NCI-H1092 (cell line): Measurements from ENCODE around the gene NCKAP5.
"Not testable (repeated sequence)": the region's sequence is repeated elsewhere in the genome, so short reads cannot be mapped to it uniquely, and the experiment has no call there.

Source experiments
- DNase-seq: peaks from one replicate; lab custom pipeline; 2025; lab: John Stamatoyannopoulos, UW

The NCKAP5 gene

DNA sequence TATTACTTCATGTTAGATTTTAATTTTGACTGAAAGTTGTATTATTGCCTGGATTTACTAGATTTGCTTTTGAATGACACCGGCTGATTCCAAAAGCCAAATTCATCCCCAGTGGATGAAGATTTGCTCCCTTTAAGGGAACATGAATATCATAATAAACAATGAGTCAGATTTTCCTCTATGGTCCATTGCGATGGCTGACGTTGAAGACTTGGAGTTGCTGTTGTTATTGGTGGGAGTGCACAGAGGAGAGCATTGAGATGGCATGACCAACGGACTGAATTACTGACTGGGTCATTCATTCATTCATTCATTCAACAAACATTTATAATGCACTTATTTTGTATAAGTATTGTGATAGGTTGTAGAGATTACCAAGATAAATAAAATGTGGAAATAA, 864.9 kb downstream of the NCKAP5 start:
- DNase-seq, result no peak

DNA sequence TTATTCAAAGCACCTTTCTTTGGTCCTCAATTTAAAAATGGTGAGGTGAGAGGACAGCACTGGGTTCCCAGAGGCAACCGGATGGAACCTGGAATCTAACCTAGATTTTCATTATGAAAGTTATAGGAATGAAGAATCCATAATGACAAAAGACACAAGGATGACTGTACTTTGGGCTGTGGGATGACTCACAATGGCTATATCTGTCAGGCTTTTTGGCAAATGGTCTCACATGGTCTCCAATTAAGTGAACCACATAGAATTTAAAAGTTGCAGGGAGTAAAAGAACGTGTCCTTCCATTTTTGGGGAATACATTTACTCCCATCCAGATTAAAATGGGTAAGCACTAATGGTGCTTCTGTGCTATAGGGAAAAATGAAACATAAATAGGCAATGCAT, 866.5 kb downstream of the NCKAP5 start:
- no peak for DNase-seq

- DNase-seq, result not testable (repeated sequence)
Observed at GRCh38 chr2:132699802-132700201, 868.5 kb downstream of the NCKAP5 start.

GRCh38 chr2:132698347-132698746, 869.9 kb downstream of the NCKAP5 start:
- DNase-seq, result not testable (repeated sequence)

DNA sequence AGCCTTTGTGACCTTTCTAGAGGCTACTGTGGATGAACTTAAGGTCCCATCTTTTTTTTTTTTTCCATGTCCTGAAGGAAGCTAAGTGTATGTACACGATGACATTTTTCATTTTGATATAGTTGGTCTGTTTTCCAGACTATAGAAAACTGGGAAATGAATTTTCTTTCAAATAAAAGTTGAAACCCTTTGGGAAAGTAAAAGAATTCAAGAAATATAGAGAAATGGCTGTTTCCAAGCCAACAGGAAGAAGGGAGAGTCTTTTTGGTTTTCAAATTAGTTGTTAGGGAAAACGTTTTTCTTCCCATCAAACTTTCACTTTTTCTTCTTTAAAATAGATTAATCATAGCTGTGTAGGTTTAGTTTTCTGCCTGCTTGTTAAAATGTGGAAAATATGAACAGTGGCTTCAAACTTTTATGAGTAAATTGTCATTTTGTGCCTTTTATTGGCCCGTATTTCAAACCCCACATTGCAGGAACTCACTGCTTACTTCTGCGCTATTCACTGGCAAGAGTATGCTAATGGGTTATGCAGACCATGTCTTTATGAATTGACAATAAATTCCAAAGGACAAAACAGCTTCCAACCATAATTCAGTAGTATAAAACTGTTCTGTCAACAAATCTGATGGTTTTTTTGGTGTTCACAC, 870.6 kb downstream of the NCKAP5 start:
- no peak for DNase-seq

GRCh38 chr2:132692816-132693215, 875.4 kb downstream of the NCKAP5 start:
- no peak for DNase-seq

GRCh38 chr2:132691556-132691955, 876.7 kb downstream of the NCKAP5 start:
- no peak for DNase-seq

GRCh38 chr2:132690664-132691303, 877.5 kb downstream of the NCKAP5 start:
- DNase-seq, result no peak

DNA sequence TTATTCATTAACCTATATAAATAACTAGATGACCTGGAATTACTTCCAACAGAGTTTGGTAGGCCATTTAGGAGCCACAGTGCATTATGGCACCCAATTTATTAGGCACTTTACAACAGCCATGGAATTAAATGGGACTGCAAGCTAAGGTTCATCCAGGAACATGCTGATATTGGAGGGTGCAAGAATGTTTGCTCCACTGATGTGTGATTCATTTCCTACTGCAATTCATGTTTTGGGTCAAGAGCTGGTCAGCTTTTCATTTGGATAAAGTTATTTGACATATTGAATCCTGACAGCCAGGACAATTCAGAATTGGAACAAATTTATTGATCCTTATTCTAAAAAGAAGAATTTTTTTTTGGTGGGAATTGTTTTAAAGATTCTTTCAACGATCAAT, 886.5 kb downstream of the NCKAP5 start:
- DNase-seq, result no peak

DNA sequence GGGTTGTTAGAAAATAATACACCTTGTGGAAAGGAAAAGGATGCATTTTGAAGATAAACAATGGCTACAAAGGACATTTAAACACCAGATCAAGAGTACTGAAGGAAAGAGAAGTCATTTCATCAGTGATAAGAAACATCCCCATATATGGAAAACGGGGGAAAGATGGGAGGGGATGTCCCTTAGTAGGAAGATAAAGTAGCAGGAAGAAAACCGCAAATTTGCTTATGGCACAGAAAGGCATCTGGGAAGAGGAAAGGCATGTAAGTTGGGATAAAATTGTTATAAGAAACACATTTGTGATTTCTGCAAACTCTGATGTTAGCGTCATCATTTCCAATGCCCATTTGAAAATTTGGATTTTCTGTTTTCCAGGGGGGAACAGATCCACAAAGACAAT, 887.7 kb downstream of the NCKAP5 start:
- DNase-seq, result no peak

GRCh38 chr2:132678483-132678882, 889.8 kb downstream of the NCKAP5 start:
- no peak for DNase-seq

GRCh38 chr2:132677661-132678060, 890.6 kb downstream of the NCKAP5 start:
- DNase-seq, result no peak

DNA sequence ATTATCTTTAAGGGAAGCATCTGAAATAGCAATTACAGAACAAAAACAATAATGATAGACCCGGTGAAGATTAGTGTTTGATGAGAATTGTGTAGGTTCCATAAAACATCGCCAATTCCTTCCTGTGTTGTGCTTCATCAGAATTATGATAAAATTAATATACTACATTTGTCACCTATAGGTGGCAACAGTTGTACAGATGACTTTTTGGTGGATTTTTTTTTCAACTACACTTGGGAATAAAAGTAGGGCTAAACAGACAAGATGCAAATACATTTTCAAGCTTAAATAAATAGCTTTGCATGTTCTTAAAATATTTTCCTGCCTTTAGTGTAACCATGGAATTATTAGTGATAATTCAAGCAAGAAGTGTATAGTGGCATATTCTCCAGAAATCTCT, 891.3 kb downstream of the NCKAP5 start:
- no peak for DNase-seq

DNA sequence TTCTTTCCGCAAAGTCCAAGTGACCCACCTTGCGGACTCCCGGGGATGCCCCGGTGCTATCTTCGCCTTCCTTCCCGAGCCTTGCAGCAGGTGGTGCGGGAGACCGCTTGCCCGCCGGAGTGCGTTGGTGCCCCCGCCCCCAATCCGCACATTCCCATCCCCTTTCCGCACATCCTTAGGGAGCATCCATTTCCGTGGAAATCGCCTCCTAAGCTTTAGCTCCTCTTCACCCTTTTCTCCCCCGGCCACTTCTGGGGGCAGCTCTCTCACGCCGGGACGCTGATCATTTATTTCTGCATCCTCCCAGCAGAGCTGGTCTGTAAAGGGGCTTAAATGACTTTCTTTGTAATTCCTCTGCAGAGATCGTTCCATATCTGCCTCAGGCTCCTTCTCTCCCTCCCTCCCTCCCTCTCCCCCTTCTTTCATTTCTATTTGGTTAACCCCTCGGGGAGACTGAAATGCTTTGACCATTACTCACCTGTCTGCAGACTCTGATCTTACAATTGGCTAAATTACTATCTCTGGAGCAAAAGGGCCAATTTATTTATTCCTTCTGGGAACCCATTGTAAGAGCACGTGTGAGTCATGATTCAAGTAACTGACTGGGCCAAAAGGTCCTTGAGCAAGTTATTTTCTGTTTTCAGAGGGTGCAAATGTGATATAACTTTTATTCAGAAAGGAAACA, 897.0 kb downstream of the NCKAP5 start:
- no peak for DNase-seq

GRCh38 chr2:132670496-132671150, 897.6 kb downstream of the NCKAP5 start:
- peak; percentile 2 for DNase-seq

- peak; percentile 13 for DNase-seq
Observed at GRCh38 chr2:132669908-132670495, 898.3 kb downstream of the NCKAP5 start, which contains the start of gene LYPD1. Gene LYPD1, minus strand, starts transcription at chr2:132670205. Its CDS starts 273 bp downstream, at chr2:132669932.

DNA sequence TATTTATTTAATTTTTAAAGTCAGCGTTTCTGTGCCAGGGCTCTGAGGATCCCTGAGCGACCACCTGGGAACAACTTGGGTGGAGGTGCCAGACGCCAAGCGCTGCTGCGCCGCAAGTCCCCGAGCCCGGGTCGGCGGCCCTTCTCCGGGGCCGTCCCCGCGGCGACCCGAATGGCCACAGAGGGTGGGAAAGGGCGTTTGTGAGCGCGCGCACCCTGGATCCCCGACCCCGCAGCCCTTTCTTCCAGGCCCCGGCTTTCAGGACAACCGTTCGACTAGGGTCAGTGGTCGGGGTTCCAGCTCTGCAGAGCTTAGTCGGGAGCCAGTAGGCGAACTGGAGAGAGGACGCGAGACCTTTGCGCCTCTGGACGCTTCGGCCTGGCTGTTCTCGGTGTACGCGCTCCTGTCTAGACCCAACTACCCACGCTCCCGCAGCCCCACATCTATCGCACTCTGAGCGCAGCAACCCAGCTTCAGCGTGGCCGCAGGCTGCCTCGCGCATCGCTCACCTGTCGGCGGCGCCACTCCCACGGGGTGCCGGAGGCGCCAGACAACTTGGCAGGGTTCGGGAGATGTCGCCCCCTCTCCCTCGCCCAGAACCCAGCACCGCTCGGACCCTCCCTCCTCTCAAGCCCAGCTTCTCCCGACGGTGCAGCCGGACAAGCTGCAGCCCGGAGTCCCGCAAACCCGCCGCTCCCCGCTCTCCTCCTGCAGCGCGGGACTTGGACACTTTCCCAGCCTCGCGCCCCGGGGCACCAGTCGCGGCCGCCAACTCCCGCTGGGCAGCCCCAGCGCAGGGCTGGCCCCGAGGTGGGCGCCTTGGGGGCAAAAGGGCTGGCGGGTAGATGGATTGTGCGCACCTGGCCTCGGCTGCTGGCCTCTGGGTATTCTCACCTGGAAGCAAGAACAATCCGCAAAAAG, 899.0 kb downstream of the NCKAP5 start:
- peak; percentile 20 for DNase-seq

GRCh38 chr2:132668189-132668823, 900.0 kb downstream of the NCKAP5 start:
- DNase-seq, result peak; percentile 3

DNA sequence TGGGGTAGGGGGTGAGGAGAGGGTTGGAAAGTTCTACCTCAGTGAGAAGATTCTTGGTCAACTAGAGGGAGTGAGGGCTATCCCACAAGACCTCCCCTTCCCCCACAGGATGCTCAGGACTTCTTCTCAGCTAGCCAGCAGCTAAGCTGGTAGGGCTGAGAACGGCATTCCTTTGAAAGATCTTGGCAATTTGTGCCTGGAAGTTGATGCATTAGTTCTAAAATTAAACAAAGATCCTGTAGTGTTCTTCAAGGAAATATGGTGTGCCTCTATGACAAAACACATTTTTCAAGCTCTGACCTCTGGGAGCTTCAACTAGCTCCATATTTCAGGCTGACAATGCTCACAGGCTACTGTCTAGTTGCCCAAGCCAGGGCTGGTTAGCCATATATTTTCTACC, 900.6 kb downstream of the NCKAP5 start:
- no peak for DNase-seq

DNA sequence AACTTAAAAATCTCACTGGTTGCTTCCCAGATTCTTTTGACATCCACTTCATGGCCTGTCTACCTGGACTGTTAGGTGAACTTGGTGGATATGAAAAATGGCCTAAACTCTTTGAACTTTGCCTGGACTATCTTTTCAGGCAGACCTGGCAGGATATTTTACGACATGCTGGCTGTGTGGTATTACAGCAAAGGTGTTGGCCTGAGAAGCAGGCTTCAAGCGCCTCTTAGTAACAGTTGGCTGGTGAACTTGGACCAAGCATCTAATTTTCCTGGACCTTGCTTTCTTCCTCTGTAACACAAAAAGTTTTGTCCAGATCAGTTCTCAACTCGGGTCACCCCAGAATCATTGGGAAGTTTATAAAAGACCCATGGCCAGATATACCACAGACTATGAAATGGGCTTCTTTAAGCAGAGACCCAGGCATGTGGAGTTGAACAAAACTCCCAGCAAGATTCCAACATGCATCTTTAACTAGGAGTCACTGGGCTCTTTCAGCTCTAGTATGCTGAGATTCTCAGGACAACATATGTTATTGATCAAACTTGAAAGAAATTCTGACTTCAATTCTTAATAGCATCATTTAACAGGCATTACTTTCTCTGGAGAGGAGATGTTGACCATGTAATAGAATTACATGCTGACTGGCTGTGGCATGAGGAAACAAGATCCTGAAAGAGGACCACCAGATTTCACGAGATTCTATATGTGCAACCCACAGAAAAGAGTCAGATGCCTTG, 902.7 kb downstream of the NCKAP5 start:
- DNase-seq, result no peak
